OCI-LY1 (cell line): ENCODE measurements around the gene CHKA.

Source experiments
- CTCF ChIP-seq: fragments of 200-600 bp; sonication (generic), shearing (Covaris generic); IDR thresholded peaks from 2 replicates; pipeline ENCODE4 v1.5.1; 2017; ENCODE audit warnings: mild to moderate bottlenecking, antibody characterized with exemption, low read length, moderate library complexity, mixed read lengths
- EZH2 ChIP-seq: fragments of 200-600 bp; sonication (generic), shearing (Covaris generic); IDR thresholded peaks from 2 replicates; pipeline ENCODE4 v1.8.0; 2017; ENCODE audit warnings: borderline replicate concordance, mixed run types, mild to moderate bottlenecking, antibody characterized with exemption, low read length, moderate library complexity, mixed read lengths

GRCh38 chr11:68036717-68037239 lies 84.4 kb downstream of the CHKA start:
- TF ChIP-seq CTCF (no peak), EZH2 (no peak)
